Mesenchymal stem cell (in vitro differentiated cells and primary cell): ENCODE data around the gene DCHS1.

Source experiments
- DNase-seq: peaks from one replicate; pipeline ENCODE4 v3.0.0-alpha.2; 2013
- H2AFZ ChIP-seq: one replicate; pipeline ENCODE4 v1.6.1; 2013; ENCODE audit warnings: low read depth, mild to moderate bottlenecking, control low read depth, inconsistent platforms, low read length, moderate library complexity
- H2AK5ac ChIP-seq: 2 replicates; pipeline ENCODE4 v1.6.1; 2013; ENCODE audit warnings: low read length, moderate library complexity, mild to moderate bottlenecking, inconsistent platforms; ENCODE audit not compliant: severe bottlenecking
- H2BK120ac ChIP-seq: one replicate; pipeline ENCODE4 v1.6.1; 2013; ENCODE audit warnings: low read depth, mild to moderate bottlenecking, inconsistent platforms, low read length, moderate library complexity
- H2BK12ac ChIP-seq, 2 experiments: one replicate each; pipeline ENCODE4 v1.6.1; 2013; ENCODE audit warnings: inconsistent platforms in 2 of 2, low read length in 2 of 2, mild to moderate bottlenecking in 2 of 2, moderate library complexity in 2 of 2, control low read depth in 1 of 2
- H2BK15ac ChIP-seq: one replicate; pipeline ENCODE4 v1.6.1; 2013; ENCODE audit warnings: mild to moderate bottlenecking, low read depth, inconsistent platforms; ENCODE audit not compliant: poor library complexity, severe bottlenecking
- H2BK5ac ChIP-seq: 2 replicates; pipeline ENCODE4 v1.6.1; 2013; ENCODE audit warnings: low read depth, mild to moderate bottlenecking, low read length, control low read depth, inconsistent platforms; ENCODE audit not compliant: poor library complexity, severe bottlenecking
- H3K14ac ChIP-seq, 2 experiments: one replicate each; pipeline ENCODE4 v1.6.1; 2013; ENCODE audit warnings: inconsistent platforms in 2 of 2, low read length in 2 of 2, control low read depth in 1 of 2, mild to moderate bottlenecking in 1 of 2, moderate library complexity in 1 of 2
- H3K18ac ChIP-seq, 2 experiments: one replicate each; pipeline ENCODE4 v1.6.1; 2013; ENCODE audit warnings: inconsistent platforms in 2 of 2, low read length in 2 of 2, control low read depth in 1 of 2, low read depth in 1 of 2, mild to moderate bottlenecking in 1 of 2
- H3K23ac ChIP-seq, 2 experiments: one replicate each; pipeline ENCODE4 v1.6.1; 2013; ENCODE audit warnings: inconsistent platforms in 2 of 2, low read length in 2 of 2, mild to moderate bottlenecking in 2 of 2, moderate library complexity in 2 of 2, control low read depth in 1 of 2
- H3K27ac ChIP-seq: 2 replicates; pipeline ENCODE4 v1.5.1; 2013; ENCODE audit warnings: mild to moderate bottlenecking, moderate library complexity, low read length, control low read depth, inconsistent platforms; ENCODE audit not compliant: poor library complexity, severe bottlenecking
- H3K27me3 ChIP-seq, 2 experiments: 2 replicates each; pipeline versions ENCODE4 v1.6.1 to v1.7.0; 2013; ENCODE audit warnings: low read length in 2 of 2, mild to moderate bottlenecking in 2 of 2, moderate library complexity in 2 of 2, control low read depth in 1 of 2, inconsistent platforms in 1 of 2; ENCODE audit not compliant: control insufficient read depth in 1 of 2, insufficient read depth in 1 of 2
- H3K36me3 ChIP-seq, 2 experiments: 2 replicates each; pipeline versions ENCODE4 v1.6.1 to v1.7.0; 2013; ENCODE audit warnings: low read length in 2 of 2, control low read depth in 1 of 2, inconsistent platforms in 1 of 2, low read depth in 1 of 2, mild to moderate bottlenecking in 1 of 2; ENCODE audit not compliant: insufficient read depth in 2 of 2, control insufficient read depth in 1 of 2
- H3K4ac ChIP-seq, 2 experiments: one replicate each; pipeline ENCODE4 v1.6.1; 2013; ENCODE audit warnings: inconsistent platforms in 2 of 2, low read length in 2 of 2, mild to moderate bottlenecking in 2 of 2, moderate library complexity in 2 of 2, control low read depth in 1 of 2, low read depth in 1 of 2
- H3K4me1 ChIP-seq: 2 replicates; pipeline ENCODE4 v1.6.1; 2013; ENCODE audit warnings: low read depth, low read length, control low read depth; ENCODE audit not compliant: control insufficient read depth, insufficient read depth
- H3K4me2 ChIP-seq: 2 replicates; pipeline ENCODE4 v1.6.1; 2013; ENCODE audit warnings: low read length, mild to moderate bottlenecking, inconsistent platforms; ENCODE audit not compliant: poor library complexity, severe bottlenecking
- H3K4me3 ChIP-seq, 2 experiments: 2 replicates each; pipeline versions ENCODE4 v1.5.1 to v1.7.0; 2013; ENCODE audit warnings: low read length in 2 of 2, mild to moderate bottlenecking in 2 of 2, control low read depth in 1 of 2, low read depth in 1 of 2; ENCODE audit not compliant: insufficient read depth in 1 of 2
- H3K79me1 ChIP-seq: replicated peaks from 2 replicates; pipeline ENCODE4 v1.6.1; 2013; ENCODE audit warnings: mild to moderate bottlenecking, control low read depth, low read length, inconsistent platforms; ENCODE audit not compliant: poor library complexity, severe bottlenecking
- H3K9ac ChIP-seq: 2 replicates; pipeline ENCODE4 v1.7.0; 2013; ENCODE audit warnings: mild to moderate bottlenecking, low read length, moderate library complexity
- H3K9me3 ChIP-seq: 2 replicates; pipeline ENCODE4 v1.7.0; 2013; ENCODE audit warnings: mild to moderate bottlenecking, low read length; ENCODE audit not compliant: control insufficient read depth
- H4K8ac ChIP-seq: one replicate; pipeline ENCODE4 v1.6.1; 2013; ENCODE audit warnings: inconsistent platforms, mild to moderate bottlenecking, low read length, moderate library complexity
- H4K91ac ChIP-seq: one replicate; pipeline ENCODE4 v1.6.1; 2013; ENCODE audit warnings: mild to moderate bottlenecking, low read length, inconsistent platforms
- WGBS: methylation state at CpG from one replicate; pipeline ENCODE4 v1.1.7; 2013; ENCODE audit warnings: mixed read lengths; 5-methylcytosine and 5-hydroxymethylcytosine counted together

The DCHS1 gene

DNA sequence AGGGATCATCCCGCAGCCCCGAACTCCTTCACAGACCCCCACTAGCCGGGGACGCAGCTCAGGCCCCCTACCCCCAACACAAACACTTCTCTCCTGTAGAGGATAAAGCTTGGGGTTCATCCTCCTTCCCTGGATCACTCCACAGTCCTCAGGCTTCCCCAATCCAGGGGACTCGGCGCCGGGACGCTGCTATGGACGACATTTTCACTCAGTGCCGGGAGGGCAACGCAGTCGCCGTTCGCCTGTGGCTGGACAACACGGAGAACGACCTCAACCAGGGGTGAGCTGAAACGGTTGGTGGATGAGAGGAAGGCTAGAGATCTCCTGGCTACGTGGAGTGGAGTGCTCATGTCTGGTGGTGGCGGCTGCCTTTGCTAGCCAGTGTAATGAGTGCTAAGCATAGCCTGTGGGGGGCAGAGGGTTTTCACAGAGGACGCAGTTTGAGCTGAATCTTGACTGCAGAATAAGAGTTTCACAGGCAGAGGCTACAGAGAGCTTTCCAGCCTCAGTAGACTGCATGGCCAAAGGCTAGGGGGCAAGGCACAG is 51.5 kb downstream of the DCHS1 start:
- Histone ChIP-seq H3K36me3 (peaks cover 38 to 50% of the 10 kb centered on the region in 2 experiments), H3K79me1 (peaks cover 25% of the 10 kb centered on the region), H2BK15ac (peak overlapping the region; percentile 2), H3K9ac (peak overlapping the region; percentile 93), H3K14ac (peak overlapping the region in 1 of 2 experiments; percentile 96), H3K4me3 (peak overlapping the region; percentile 85 to 98), H3K9me3 (no peaks in the 10 kb centered on the region), H4K8ac (no peak overlapping the region), H3K4ac (peak overlapping the region; percentile 20 to 69), H4K91ac (peak overlapping the region; percentile 48), H2AFZ (peak overlapping the region; percentile 78), H2BK5ac (peak overlapping the region; percentile 68), H3K27ac (peak overlapping the region; percentile 92), H2BK120ac (peak overlapping the region; percentile 35), H3K27me3 (no peaks in the 10 kb centered on the region), H2BK12ac (peak overlapping the region in 1 of 2 experiments; percentile 79), H3K23ac (peak overlapping the region in 1 of 2 experiments; percentile 80), H3K4me2 (peak overlapping the region; percentile 50), H2AK5ac (peak overlapping the region; percentile 49), H3K4me1 (peaks cover 19% of the 10 kb centered on the region), H3K18ac (peak overlapping the region; percentile 71 to 82)
- DNase-seq = peak; percentile 88
- WGBS = 0% methylated on average over 20 of the region's 20 CpGs

DNA sequence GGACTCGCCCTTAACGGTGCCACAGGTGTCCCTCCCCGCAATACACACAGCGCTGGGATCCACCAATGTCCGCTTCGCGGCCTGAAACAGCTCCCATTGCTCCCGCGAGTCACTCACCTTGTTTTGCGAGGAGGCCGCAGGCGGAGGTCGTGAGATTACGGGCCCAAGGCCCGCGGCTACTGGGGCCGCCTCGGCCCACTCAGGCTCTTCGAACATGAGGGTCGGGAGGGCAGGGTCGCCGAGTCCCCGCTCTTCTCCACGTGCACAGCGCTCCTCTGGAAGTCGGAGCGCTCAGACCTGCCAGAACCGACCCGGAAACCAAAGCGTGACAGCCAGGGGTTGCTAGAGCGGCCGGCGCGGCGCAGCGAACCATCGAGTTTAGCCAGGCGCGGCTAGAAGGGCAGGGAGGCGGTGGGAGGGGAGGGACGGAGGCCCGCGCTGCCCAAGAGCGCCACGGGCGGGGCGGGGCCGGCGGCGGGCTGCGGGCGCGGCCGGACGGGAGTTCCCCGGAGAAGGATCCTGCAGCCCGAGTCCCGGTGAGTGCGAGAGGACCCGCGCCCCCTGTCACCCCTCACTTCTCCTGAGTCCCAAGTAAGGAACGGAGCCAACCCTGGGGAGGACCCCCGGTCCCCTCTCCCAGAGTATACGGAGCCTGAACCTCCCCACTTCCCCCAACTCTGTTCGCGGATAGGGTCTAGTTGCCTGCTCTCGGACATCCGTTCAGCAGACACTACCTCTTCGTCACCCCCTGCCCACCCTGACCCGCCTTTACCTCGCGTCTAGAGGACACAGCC is 52.1 kb downstream of the DCHS1 start, which contains the start of the genes ILK and RRP8:
Gene ILK (plus strand): TSS at position 488 of the 794 bp plus-strand sequence. CDS start 498 bp downstream, outside the sequence.
Gene RRP8 (minus strand): TSS at position 330 of the 794 bp plus-strand sequence. CDS start 114 bp downstream, at position 216.
- Histone ChIP-seq H4K8ac (no peak within 1 kb of the TSS), H3K36me3 (peaks cover 36 to 50% of the 10 kb centered on the region in 2 experiments), H3K14ac (peak within 1 kb of the TSS in 1 of 2 experiments; percentile 96), H3K4me3 (peak within 1 kb of the TSS; percentile 85 to 98), H3K23ac (peak within 1 kb of the TSS in 1 of 2 experiments; percentile 80), H3K9me3 (no peaks in the 10 kb centered on the region), H3K4me2 (peak within 1 kb of the TSS; percentile 74), H3K79me1 (peaks cover 24% of the 10 kb centered on the region), H3K4me1 (peaks cover 17% of the 10 kb centered on the region), H2BK5ac (peak within 1 kb of the TSS; percentile 68), H4K91ac (peak within 1 kb of the TSS; percentile 48), H3K18ac (peak within 1 kb of the TSS; percentile 71 to 82), H3K4ac (peak within 1 kb of the TSS; percentile 26 to 69), H3K9ac (peak within 1 kb of the TSS; percentile 93), H2BK15ac (peak within 1 kb of the TSS; percentile 2), H2BK120ac (peak within 1 kb of the TSS; percentile 35), H3K27ac (peak within 1 kb of the TSS; percentile 92), H2AFZ (peak within 1 kb of the TSS; percentile 78), H3K27me3 (no peaks in the 10 kb centered on the region), H2AK5ac (peak within 1 kb of the TSS; percentile 49), H2BK12ac (peak within 1 kb of the TSS in 1 of 2 experiments; percentile 79)
- DNase-seq = peak; percentile 92
- 1% methylated on average over 67 of the region's 72 CpGs for WGBS

DNA sequence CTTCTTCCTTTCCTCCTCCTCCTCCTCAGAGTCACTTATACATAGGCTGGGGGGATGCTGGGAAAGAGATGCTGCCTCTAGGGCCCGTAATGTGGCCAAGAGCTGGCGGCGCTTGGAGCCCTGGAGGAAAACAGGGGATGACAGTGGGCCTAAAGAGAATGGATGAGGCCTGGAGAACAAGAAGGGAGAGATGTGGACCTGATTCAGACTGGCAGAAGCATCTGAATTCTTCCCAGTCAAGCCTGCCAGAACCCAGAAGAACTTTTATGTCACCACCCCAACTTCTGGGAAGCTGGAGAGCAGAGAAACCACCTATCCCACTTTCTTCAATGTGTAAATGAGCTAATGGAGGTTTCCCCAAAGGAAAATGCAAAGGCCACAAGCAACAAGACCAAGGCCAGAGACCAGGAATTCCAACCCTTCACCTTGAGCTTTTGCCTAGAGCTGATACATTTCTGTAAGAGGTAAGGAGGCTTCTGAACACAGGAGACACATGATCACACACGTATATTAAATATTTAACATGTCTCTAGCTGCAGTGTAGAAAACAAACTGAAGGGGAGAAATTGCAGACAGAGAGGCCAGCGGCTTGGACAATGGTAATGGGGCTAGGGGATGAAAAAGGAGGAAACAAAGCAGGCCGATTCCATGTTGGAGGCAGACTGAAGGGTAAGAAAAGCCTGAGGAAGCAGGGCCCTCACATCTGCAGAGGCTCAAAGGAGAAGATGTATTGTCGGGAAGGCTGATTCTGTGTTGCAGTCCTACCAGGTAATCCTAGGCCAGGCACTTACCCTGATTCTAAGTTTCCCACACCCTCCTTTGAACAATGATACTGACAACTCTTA is 53.3 kb downstream of the DCHS1 start:
- no peak overlapping the region for H4K91ac ChIP-seq
- no peak for DNase-seq
- H2BK120ac ChIP-seq = no peak overlapping the region
- no peak overlapping the region for H2BK15ac ChIP-seq
- peak overlapping the region in 1 of 2 experiments; percentile 50 for H3K4ac ChIP-seq
- peak overlapping the region; percentile 34 to 98 for H3K4me3 ChIP-seq
- H3K27me3 ChIP-seq = no peaks in the 10 kb centered on the region
- peak overlapping the region in 1 of 2 experiments; percentile 25 for H3K23ac ChIP-seq
- H4K8ac ChIP-seq = no peak overlapping the region
- H3K36me3 ChIP-seq = peaks cover 30 to 48% of the 10 kb centered on the region in 2 experiments
- no peak overlapping the region for H3K18ac ChIP-seq
- no peaks in the 10 kb centered on the region for H3K9me3 ChIP-seq
- peak overlapping the region in 1 of 2 experiments; percentile 49 for H3K14ac ChIP-seq
- H3K4me2 ChIP-seq = peak overlapping the region; percentile 74
- H2AK5ac ChIP-seq = no peak overlapping the region
- peak overlapping the region in 1 of 2 experiments; percentile 35 for H2BK12ac ChIP-seq
- H3K79me1 ChIP-seq = peaks cover 26% of the 10 kb centered on the region
- WGBS = 73% methylated on average over 6 of the region's 7 CpGs
- H3K27ac ChIP-seq = no peak overlapping the region
- H2AFZ ChIP-seq = no peak overlapping the region
- peak overlapping the region; percentile 93 for H3K9ac ChIP-seq
- H2BK5ac ChIP-seq = no peak overlapping the region
- H3K4me1 ChIP-seq = peaks cover 15% of the 10 kb centered on the region
